AG04449 (cell line): ENCODE results near the gene GMDS.

Source experiments
- CTCF ChIA-PET: fragments of 350-600 bp; formaldehyde crosslinking; extraction: SDS; loops from one replicate; lab custom pipeline; 2021; ENCODE audit warnings: antibody characterized with exemption; lab: Yijun Ruan, JAX
- POLR2A ChIA-PET: fragments of 400-600, 350-600 bp; formaldehyde crosslinking; extraction: SDS; loops from one replicate; lab custom pipeline; 2020; ENCODE audit warnings: antibody characterized with exemption, inconsistent platforms; lab: Yijun Ruan, JAX
- DNase-seq: peaks from one replicate; pipeline ENCODE4 v3.0.0-alpha.2; 2010; ENCODE audit warnings: low read depth, low spot score
- H3K4me3 ChIP-seq: 2 replicates; pipeline ENCODE4 v1.5.1; 2011; ENCODE audit warnings: low read depth, mild to moderate bottlenecking, control low read depth, low read length
- TF ChIP-seq, protein P1 (sequence below): IDR thresholded peaks from one replicate; pipeline ENCODE4 v1.5.1; 2011; ENCODE audit warnings: mild to moderate bottlenecking, moderate library complexity, low read length, control low read depth, inconsistent platforms; ENCODE audit not compliant: insufficient read depth; ENCODE audit errors: missing control alignments

The GMDS gene

DNA sequence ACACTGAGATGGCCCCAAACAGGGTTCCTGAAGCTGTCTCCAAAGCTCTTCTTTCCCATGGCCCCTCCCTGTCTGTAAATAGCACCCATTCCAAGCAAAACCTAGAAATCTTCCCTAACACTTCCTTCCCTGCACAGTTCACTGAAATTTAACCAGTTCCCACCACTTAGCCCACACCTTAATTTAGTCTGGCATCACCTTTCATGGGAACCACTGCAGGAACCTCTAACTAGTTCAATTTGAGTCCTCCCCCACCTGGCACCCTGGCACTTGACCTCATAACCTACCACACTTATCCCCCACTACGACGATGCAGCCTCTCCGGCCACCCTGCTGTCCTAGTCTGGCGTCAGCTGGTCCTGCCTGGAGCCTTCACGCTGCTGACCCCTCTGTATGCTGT is 278.7 kb downstream of the GMDS start:
- CTCF ChIA-PET, result no interaction called here
- DNase-seq, result no peak
- TF ChIP-seq, protein P1, sequence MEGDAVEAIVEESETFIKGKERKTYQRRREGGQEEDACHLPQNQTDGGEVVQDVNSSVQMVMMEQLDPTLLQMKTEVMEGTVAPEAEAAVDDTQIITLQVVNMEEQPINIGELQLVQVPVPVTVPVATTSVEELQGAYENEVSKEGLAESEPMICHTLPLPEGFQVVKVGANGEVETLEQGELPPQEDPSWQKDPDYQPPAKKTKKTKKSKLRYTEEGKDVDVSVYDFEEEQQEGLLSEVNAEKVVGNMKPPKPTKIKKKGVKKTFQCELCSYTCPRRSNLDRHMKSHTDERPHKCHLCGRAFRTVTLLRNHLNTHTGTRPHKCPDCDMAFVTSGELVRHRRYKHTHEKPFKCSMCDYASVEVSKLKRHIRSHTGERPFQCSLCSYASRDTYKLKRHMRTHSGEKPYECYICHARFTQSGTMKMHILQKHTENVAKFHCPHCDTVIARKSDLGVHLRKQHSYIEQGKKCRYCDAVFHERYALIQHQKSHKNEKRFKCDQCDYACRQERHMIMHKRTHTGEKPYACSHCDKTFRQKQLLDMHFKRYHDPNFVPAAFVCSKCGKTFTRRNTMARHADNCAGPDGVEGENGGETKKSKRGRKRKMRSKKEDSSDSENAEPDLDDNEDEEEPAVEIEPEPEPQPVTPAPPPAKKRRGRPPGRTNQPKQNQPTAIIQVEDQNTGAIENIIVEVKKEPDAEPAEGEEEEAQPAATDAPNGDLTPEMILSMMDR, result no peak

DNA sequence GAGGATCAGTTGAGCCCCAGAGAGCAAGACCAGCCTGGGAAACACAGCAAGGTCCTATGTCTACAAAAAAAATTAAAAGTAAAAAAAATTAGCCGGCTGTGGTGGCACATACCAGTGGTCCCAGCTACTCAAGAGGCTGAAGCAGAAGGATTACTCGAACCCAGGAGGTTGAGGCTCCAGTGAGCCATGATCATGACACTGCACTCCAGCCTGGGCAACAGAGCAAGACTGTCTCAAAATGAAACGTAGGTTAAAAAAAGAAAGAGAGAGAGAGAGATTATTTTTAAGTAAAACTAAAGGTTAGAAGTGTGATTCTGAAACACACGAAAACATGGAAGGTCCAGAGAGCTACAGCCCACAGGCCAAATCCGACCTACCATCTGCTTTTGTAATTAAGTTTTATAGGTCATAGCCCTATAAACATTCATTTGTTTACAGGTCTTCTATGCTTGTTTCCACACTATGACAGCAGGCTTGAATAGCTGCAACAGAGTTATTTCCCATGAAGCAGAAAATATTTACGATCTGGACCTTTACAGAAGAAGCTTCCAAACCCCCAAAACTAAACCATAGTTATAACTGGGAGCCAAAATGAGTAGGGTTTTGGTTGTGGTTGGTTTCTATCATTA is 279.7 kb downstream of the GMDS start:
- no peak for DNase-seq
- TF ChIP-seq, protein P1, result no peak
- POLR2A ChIA-PET, result no interaction called here
- H3K4me3 ChIP-seq, result no peak overlapping the region
- CTCF ChIA-PET, result no interaction called here

More for the DNA sequence above, 278.7 kb downstream of the GMDS start:
- POLR2A ChIA-PET, result no interaction called here
- no peak overlapping the region for H3K4me3 ChIP-seq

DNA sequence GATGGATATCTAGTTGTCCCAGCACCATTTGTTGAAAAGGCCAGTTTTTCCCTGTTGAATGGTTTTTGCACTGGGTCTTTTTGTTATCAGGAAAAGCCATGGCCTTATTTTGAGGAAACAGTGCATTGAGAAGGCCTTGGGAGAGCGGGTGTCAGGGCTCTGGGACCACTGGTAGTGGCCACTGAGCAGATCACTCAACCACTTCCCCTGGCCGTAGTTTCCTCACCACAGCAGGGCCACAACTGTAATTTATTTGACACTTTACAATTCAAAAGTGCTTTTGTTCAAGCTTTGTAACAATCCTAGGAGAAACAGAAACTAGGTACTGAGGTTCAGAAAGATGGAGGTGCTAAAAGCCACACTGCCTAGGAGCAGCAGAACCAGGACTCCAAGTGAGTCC is 281.8 kb downstream of the GMDS start:
- POLR2A ChIA-PET, result no interaction called here
- DNase-seq, result no peak

DNA sequence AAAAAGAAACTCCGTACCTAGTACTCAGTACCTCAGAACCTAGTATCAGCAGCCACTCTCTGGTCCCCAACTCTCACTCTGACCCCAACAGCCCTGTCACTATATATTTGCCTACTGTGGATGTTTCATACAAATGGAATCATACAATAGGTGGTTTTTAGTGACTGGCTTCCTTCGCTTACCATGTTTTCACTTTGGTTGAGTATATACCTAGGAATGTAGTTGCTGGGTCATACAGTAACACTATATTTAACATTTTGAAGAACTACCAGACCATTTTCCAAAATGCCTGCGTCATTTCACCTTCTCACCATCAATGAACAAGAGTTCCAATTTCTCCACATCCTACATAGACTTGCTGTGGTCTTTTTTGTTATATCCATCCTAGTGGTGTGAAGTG is 283.2 kb downstream of the GMDS start:
- no peak for DNase-seq
- H3K4me3 ChIP-seq, result no peak overlapping the region
- TF ChIP-seq, protein P1, result no peak
- CTCF ChIA-PET, result no interaction called here
- POLR2A ChIA-PET, result no interaction called here

More for the DNA sequence above, 281.8 kb downstream of the GMDS start:
- TF ChIP-seq, protein P1, result no peak
- CTCF ChIA-PET, result no interaction called here
- H3K4me3 ChIP-seq, result no peak overlapping the region

DNA sequence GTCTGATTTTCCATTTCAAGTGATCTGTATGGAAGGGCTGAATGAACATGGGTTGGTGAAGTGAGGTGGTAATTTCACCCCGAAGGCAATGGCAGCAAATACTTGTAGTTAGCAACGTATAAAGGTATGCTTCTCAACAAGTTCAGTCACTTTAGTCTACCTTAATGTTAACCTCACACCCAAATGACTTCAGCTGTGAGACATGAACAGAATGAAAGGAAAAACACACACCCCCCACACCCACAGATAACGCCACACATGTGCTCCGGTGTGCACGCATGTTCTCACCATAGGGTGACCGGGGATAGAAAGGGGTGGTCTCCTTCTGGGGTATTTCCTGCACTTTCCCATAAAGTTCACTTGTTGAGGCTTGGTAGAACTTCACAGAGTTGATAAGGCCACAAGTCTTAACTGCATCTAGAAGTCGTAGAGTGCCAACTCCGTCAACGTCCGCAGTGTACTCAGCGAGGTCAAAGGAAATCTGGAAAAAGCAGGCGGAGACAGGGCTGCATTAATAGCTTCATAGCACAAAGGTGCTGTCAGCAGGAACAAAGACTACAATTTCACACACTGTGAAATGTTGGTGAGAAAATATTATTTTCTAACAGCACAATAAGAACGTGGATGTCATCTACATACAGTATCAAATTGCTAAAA is 284.8 kb downstream of the GMDS start:
- ChIA-PET CTCF (interaction anchor here (0.6 to 1.1 kb wide), 2 partner anchors 9 to 46 kb away, joined by 3 to 4 read pairs; no protein-coding TSS in a partner anchor), POLR2A (no interaction called here)
- TF ChIP-seq, protein P1, result no peak
- no peak overlapping the region for H3K4me3 ChIP-seq
- DNase-seq, result no peak

DNA sequence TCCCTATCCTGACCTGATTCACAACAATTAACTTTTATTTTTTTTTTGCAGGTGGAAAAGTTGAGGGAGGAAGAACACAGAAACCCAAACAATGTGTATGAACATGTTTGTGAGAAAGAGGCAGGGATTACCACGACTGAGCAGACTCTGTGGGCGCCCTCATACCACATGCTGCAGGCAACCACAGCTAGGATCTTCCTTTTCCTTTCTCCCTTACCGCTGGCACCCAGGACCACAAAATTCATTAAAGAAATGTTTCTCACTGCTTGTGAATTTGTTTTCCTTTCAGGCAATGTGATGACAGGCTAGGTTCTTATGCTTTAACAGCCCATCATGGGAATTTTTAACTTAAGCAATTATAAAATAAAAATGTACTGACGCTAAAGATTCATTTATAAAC is 287.1 kb downstream of the GMDS start:
- no peak for DNase-seq
- no peak overlapping the region for H3K4me3 ChIP-seq
- ChIA-PET CTCF (interaction anchor here (1.0 kb wide), 1 partner anchor 146 kb away, joined by 3 read pairs; no protein-coding TSS in a partner anchor), POLR2A (interaction anchor here (0.6 kb wide), 1 partner anchor 81 kb away, joined by 6 read pairs; no protein-coding TSS in a partner anchor)
- TF ChIP-seq, protein P1, result no peak
